Measurements from ENCODE around the gene SNX5.
A peak's percentile ranks its signal among the peaks of the same experiment; 100 is the strongest.

SNX5 gene

GRCh38 chr20:17968366-17969277, at the start of gene SNX5, which contains the start of gene MGME1:
Gene SNX5 (minus strand): TSS chr20:17968794. CDS start chr20:17968425, 369 bp downstream.
Gene MGME1 (plus strand): TSS chr20:17969018. CDS start chr20:17969860, 842 bp downstream.
- Histone ChIP-seq H3K36me3 (ENCODE audit: insufficient read depth, low read length) (peaks cover 9% of the 10 kb centered on the region; the same call in 1 of the 2 replicates), H2AFZ (ENCODE audit: low read length, unreplicated experiment) (peak within 1 kb of the TSS; percentile 62), H3K4me1 (ENCODE audit: control insufficient read depth, insufficient read depth, low read length, unreplicated experiment) (peaks cover 34% of the 10 kb centered on the region), H3K27me3 (ENCODE audit: insufficient read depth, low read length) (no peaks in the 10 kb centered on the region), H3K4me3 (ENCODE audit: low read depth, low read length) (peak within 1 kb of the TSS; percentile 96), H3K27ac (ENCODE audit: low read depth, low read length) (peak within 1 kb of the TSS; percentile 98), H3K79me2 (ENCODE audit: control insufficient read depth, insufficient read depth, low read length, unreplicated experiment) (peaks cover 96% of the 10 kb centered on the region)

- H3K4me3 ChIP-seq (ENCODE audit: low read depth, low read length): no peak overlapping the region
Observed at GRCh38 chr20:18018100-18018499, 49.5 kb upstream of the SNX5 start.

GRCh38 chr20:18016772-18017171, 48.2 kb upstream of the SNX5 start:
- H3K4me1 ChIP-seq (ENCODE audit: control insufficient read depth, insufficient read depth, low read length, unreplicated experiment): no peaks in the 10 kb centered on the region

More at GRCh38 chr20:18018100-18018499, 49.5 kb upstream of the SNX5 start:
- no peak overlapping the region for H2AFZ ChIP-seq (ENCODE audit: low read length, unreplicated experiment)
- no peak overlapping the region for H3K27ac ChIP-seq (ENCODE audit: low read depth, low read length)
- H3K4me1 ChIP-seq (ENCODE audit: control insufficient read depth, insufficient read depth, low read length, unreplicated experiment): no peaks in the 10 kb centered on the region
- H3K27me3 ChIP-seq (ENCODE audit: insufficient read depth, low read length): peaks cover 7% of the 10 kb centered on the region; the same call in 1 of the 2 replicates
- no peaks in the 10 kb centered on the region for H3K79me2 ChIP-seq (ENCODE audit: control insufficient read depth, insufficient read depth, low read length, unreplicated experiment)
- no peaks in the 10 kb centered on the region for H3K36me3 ChIP-seq (ENCODE audit: insufficient read depth, low read length)

GRCh38 chr20:18014411-18014810, 45.8 kb upstream of the SNX5 start:
- H3K79me2 ChIP-seq (ENCODE audit: control insufficient read depth, insufficient read depth, low read length, unreplicated experiment): no peaks in the 10 kb centered on the region
- peaks cover 7% of the 10 kb centered on the region; the same call in 1 of the 2 replicates for H3K27me3 ChIP-seq (ENCODE audit: insufficient read depth, low read length)

More at GRCh38 chr20:18016772-18017171, 48.2 kb upstream of the SNX5 start:
- Histone ChIP-seq H3K4me3 (ENCODE audit: low read depth, low read length) (no peak overlapping the region), H3K79me2 (ENCODE audit: control insufficient read depth, insufficient read depth, low read length, unreplicated experiment) (no peaks in the 10 kb centered on the region), H2AFZ (ENCODE audit: low read length, unreplicated experiment) (no peak overlapping the region), H3K36me3 (ENCODE audit: insufficient read depth, low read length) (no peaks in the 10 kb centered on the region), H3K27me3 (ENCODE audit: insufficient read depth, low read length) (peaks cover 7% of the 10 kb centered on the region; the same call in 1 of the 2 replicates), H3K27ac (ENCODE audit: low read depth, low read length) (no peak overlapping the region)

GRCh38 chr20:18012901-18013300, 44.3 kb upstream of the SNX5 start:
- Histone ChIP-seq H3K36me3 (ENCODE audit: insufficient read depth, low read length) (no peaks in the 10 kb centered on the region), H3K4me3 (ENCODE audit: low read depth, low read length) (no peak overlapping the region), H2AFZ (ENCODE audit: low read length, unreplicated experiment) (no peak overlapping the region), H3K27ac (ENCODE audit: low read depth, low read length) (no peak overlapping the region), H3K79me2 (ENCODE audit: control insufficient read depth, insufficient read depth, low read length, unreplicated experiment) (no peaks in the 10 kb centered on the region), H3K27me3 (ENCODE audit: insufficient read depth, low read length) (no peaks in the 10 kb centered on the region; the same call in 1 of the 2 replicates), H3K4me1 (ENCODE audit: control insufficient read depth, insufficient read depth, low read length, unreplicated experiment) (no peaks in the 10 kb centered on the region)

More at GRCh38 chr20:18014411-18014810, 45.8 kb upstream of the SNX5 start:
- Histone ChIP-seq H3K4me3 (ENCODE audit: low read depth, low read length) (no peak overlapping the region), H3K27ac (ENCODE audit: low read depth, low read length) (no peak overlapping the region), H3K4me1 (ENCODE audit: control insufficient read depth, insufficient read depth, low read length, unreplicated experiment) (no peaks in the 10 kb centered on the region), H2AFZ (ENCODE audit: low read length, unreplicated experiment) (no peak overlapping the region), H3K36me3 (ENCODE audit: insufficient read depth, low read length) (no peaks in the 10 kb centered on the region)

- Histone ChIP-seq H3K27ac (ENCODE audit: low read depth, low read length) (no peak overlapping the region), H3K4me3 (ENCODE audit: low read depth, low read length) (no peak overlapping the region), H2AFZ (ENCODE audit: low read length, unreplicated experiment) (no peak overlapping the region), H3K36me3 (ENCODE audit: insufficient read depth, low read length) (no peaks in the 10 kb centered on the region), H3K4me1 (ENCODE audit: control insufficient read depth, insufficient read depth, low read length, unreplicated experiment) (no peaks in the 10 kb centered on the region), H3K79me2 (ENCODE audit: control insufficient read depth, insufficient read depth, low read length, unreplicated experiment) (no peaks in the 10 kb centered on the region), H3K27me3 (ENCODE audit: insufficient read depth, low read length) (no peaks in the 10 kb centered on the region)
Observed at GRCh38 chr20:18011951-18012645, 43.5 kb upstream of the SNX5 start.

GRCh38 chr20:18011482-18011881, 42.9 kb upstream of the SNX5 start:
- Histone ChIP-seq H3K36me3 (ENCODE audit: insufficient read depth, low read length) (no peaks in the 10 kb centered on the region), H3K27ac (ENCODE audit: low read depth, low read length) (no peak overlapping the region), H2AFZ (ENCODE audit: low read length, unreplicated experiment) (no peak overlapping the region), H3K79me2 (ENCODE audit: control insufficient read depth, insufficient read depth, low read length, unreplicated experiment) (no peaks in the 10 kb centered on the region), H3K27me3 (ENCODE audit: insufficient read depth, low read length) (no peaks in the 10 kb centered on the region), H3K4me3 (ENCODE audit: low read depth, low read length) (no peak overlapping the region), H3K4me1 (ENCODE audit: control insufficient read depth, insufficient read depth, low read length, unreplicated experiment) (no peaks in the 10 kb centered on the region)

GRCh38 chr20:18009116-18009515, 40.5 kb upstream of the SNX5 start:
- H3K36me3 ChIP-seq (ENCODE audit: insufficient read depth, low read length): no peaks in the 10 kb centered on the region
- no peaks in the 10 kb centered on the region for H3K4me1 ChIP-seq (ENCODE audit: control insufficient read depth, insufficient read depth, low read length, unreplicated experiment)
- H3K4me3 ChIP-seq (ENCODE audit: low read depth, low read length): no peak overlapping the region
- no peaks in the 10 kb centered on the region for H3K79me2 ChIP-seq (ENCODE audit: control insufficient read depth, insufficient read depth, low read length, unreplicated experiment)
- no peaks in the 10 kb centered on the region for H3K27me3 ChIP-seq (ENCODE audit: insufficient read depth, low read length)
- H3K27ac ChIP-seq (ENCODE audit: low read depth, low read length): no peak overlapping the region
- H2AFZ ChIP-seq (ENCODE audit: low read length, unreplicated experiment): no peak overlapping the region

- Histone ChIP-seq H3K4me3 (ENCODE audit: low read depth, low read length) (no peak overlapping the region), H3K27ac (ENCODE audit: low read depth, low read length) (no peak overlapping the region), H3K36me3 (ENCODE audit: insufficient read depth, low read length) (no peaks in the 10 kb centered on the region), H2AFZ (ENCODE audit: low read length, unreplicated experiment) (no peak overlapping the region), H3K4me1 (ENCODE audit: control insufficient read depth, insufficient read depth, low read length, unreplicated experiment) (no peaks in the 10 kb centered on the region), H3K79me2 (ENCODE audit: control insufficient read depth, insufficient read depth, low read length, unreplicated experiment) (no peaks in the 10 kb centered on the region), H3K27me3 (ENCODE audit: insufficient read depth, low read length) (no peaks in the 10 kb centered on the region)
Observed at GRCh38 chr20:18007534-18008292, 39.1 kb upstream of the SNX5 start.

GRCh38 chr20:18006684-18007083, 38.1 kb upstream of the SNX5 start:
- Histone ChIP-seq H2AFZ (ENCODE audit: low read length, unreplicated experiment) (no peak overlapping the region), H3K27me3 (ENCODE audit: insufficient read depth, low read length) (no peaks in the 10 kb centered on the region), H3K27ac (ENCODE audit: low read depth, low read length) (no peak overlapping the region), H3K36me3 (ENCODE audit: insufficient read depth, low read length) (no peaks in the 10 kb centered on the region), H3K4me1 (ENCODE audit: control insufficient read depth, insufficient read depth, low read length, unreplicated experiment) (peaks cover 2% of the 10 kb centered on the region), H3K4me3 (ENCODE audit: low read depth, low read length) (no peak overlapping the region), H3K79me2 (ENCODE audit: control insufficient read depth, insufficient read depth, low read length, unreplicated experiment) (no peaks in the 10 kb centered on the region)
